Spleen (tissue), 11 donors: ENCODE data around the gene MAMLD1. TPM values are rescaled to one million over a fixed set of nuclear protein-coding genes. Genes with fewer than 3 reads are reported as not detected.
A peak's percentile ranks its signal among the peaks of the same experiment; 100 is the strongest.

ENCODE experiments used
- DNase-seq: peaks from one replicate; pipeline ENCODE4 v3.0.0-alpha.2; 2020
- H3K27ac ChIP-seq, 8 donors: fragments of 200-600 bp; sonication (generic) in 7 of 8; 1 replicate in 4 of 8; 2 replicates in 4 of 8; pipeline versions ENCODE4 v1.5.0 to v1.8.0; 2016 to 2021; ENCODE audit warnings: inconsistent platforms in 4 of 8, mild to moderate bottlenecking in 4 of 8, moderate library complexity in 1 of 8
- H3K27me3 ChIP-seq, 7 donors: fragments of 200-600 bp; sonication (generic) in 6 of 7; replicated peaks in 1 of 7; 1 replicate in 4 of 7; 2 replicates in 3 of 7; pipeline versions ENCODE4 v1.5.0 to v1.8.0; 2016 to 2021; ENCODE audit warnings: inconsistent platforms in 3 of 7, mild to moderate bottlenecking in 1 of 7
- H3K36me3 ChIP-seq, 6 donors: fragments of 200-600 bp; sonication (generic) in 5 of 6; 1 replicate in 4 of 6; 2 replicates in 2 of 6; pipeline versions ENCODE4 v1.5.0 to v1.8.0; 2016 to 2021; ENCODE audit warnings: inconsistent platforms in 2 of 6
- H3K4me1 ChIP-seq, 6 donors: fragments of 200-600 bp; sonication (generic) in 5 of 6; 1 replicate in 3 of 6; 2 replicates in 3 of 6; pipeline versions ENCODE4 v1.5.0 to v1.8.0; 2016 to 2021; ENCODE audit warnings: inconsistent platforms in 3 of 6
- H3K4me3 ChIP-seq, 8 donors: fragments of 200-600 bp; sonication (generic) in 7 of 8; 1 replicate in 4 of 8; 2 replicates in 4 of 8; pipeline versions ENCODE4 v1.5.0 to v1.8.0; 2016 to 2021; ENCODE audit warnings: inconsistent platforms in 4 of 8, mild to moderate bottlenecking in 4 of 8, moderate library complexity in 2 of 8
- H3K9me3 ChIP-seq, 8 donors: fragments of 200-600 bp; sonication (generic) in 7 of 8; 1 replicate in 4 of 8; 2 replicates in 4 of 8; pipeline versions ENCODE4 v1.5.0 to v1.8.0; 2016 to 2021; ENCODE audit warnings: inconsistent platforms in 4 of 8
- CTCF ChIP-seq, 11 experiments: fragments of 200-600 bp in 7 of 11; fragments of 450-650 bp in 4 of 11; sonication (generic) in 4 of 11; IDR thresholded peaks in 8 of 11; conservative IDR thresholded peaks in 3 of 11; 1 replicate in 7 of 11; 2 replicates in 4 of 11; pipeline versions ENCODE4 v1.4.0 to v1.8.0; 2016 to 2021; ENCODE audit warnings: antibody characterized with exemption in 11 of 11, inconsistent platforms in 4 of 11, mild to moderate bottlenecking in 1 of 11
- POLR2A ChIP-seq, 3 donors: fragments of 450-650 bp; IDR thresholded peaks; one replicate each; pipeline ENCODE4 v1.5.1; 2017; ENCODE audit warnings: antibody characterized with exemption in 3 of 3, mild to moderate bottlenecking in 1 of 3
- POLR2AphosphoS5 ChIP-seq, 3 donors: sonication (generic); formaldehyde crosslinking; IDR thresholded peaks; one replicate each; pipeline ENCODE4 v1.5.1; 2017; ENCODE audit warnings: antibody characterized with exemption in 3 of 3
- WGBS, 5 donors: extraction: QIAGEN DNeasy Blood & Tissue Kit in 3 of 5; methylation state at CpG; one replicate each; pipeline versions ENCODE4 v1.1.5 to v1.1.7; 2013 to 2018; 5-methylcytosine and 5-hydroxymethylcytosine counted together
- intact Hi-C: fragments of 100-400 bp; cut with DNase I; formaldehyde crosslinking; loops from one replicate; pipeline ENCODE4 v1.15.0; 2023; ENCODE audit warnings: low total_unique reads
- polyA plus RNA-seq, 3 donors: library from polyadenylated mRNA; stranded (reverse); fragments of 200-250 nt; gene quantifications; one replicate each; pipeline ENCODE4 v1.2.1, GENCODE V29; 2013
- total RNA-seq, 7 donors: library from RNA; depleted of rRNA in 3 of 7; stranded (reverse); fragments of >200 nt in 3 of 7; fragmentation: NEBNext Ultra II Directional in 4 of 7; extraction: Animal tissue kit (Norgen Biotek cat#: 25700) in 4 of 7; gene quantifications; one replicate each; pipeline versions ENCODE4 v1.1.0 to v1.2.1, GENCODE V29; 2016 to 2021
- donor health status: healthy with polysubstance abuse.
- donor health status: DM: no; HTN: no; CAD: no; lungs with moderate emphysema.
- donor health status: DM: no; HTN: no; CAD: no.
- donor health status: Bipolar disorder and iron deficiency.
- donor health status: healthy.
- donor health status: DM: no; HTN: no; CAD: no.
- donor health status: DM: yes; HTN: yes; CAD: no.

The MAMLD1 gene
- total and polyA plus RNA-seq, 10 donors: 1.2 to 7.3 (median 3.7) TPM

GRCh38 chrX:150476164-150476699 is 113.1 kb downstream of the MAMLD1 start:
- H3K36me3 ChIP-seq: no peaks in the 10 kb centered on the region
- TF ChIP-seq CTCF (IDR thresholded peaks at IDR 0.05 in 8 of 11, conservative IDR thresholded peaks at IDR 0.05 in 3 of 11) (no peak), POLR2AphosphoS5 (IDR thresholded peaks at IDR 0.05) (no peak), POLR2A (IDR thresholded peaks at IDR 0.05) (no peak)
- H3K9me3 ChIP-seq: no peaks in the 10 kb centered on the region
- H3K4me1 ChIP-seq: peaks cover 0 to 24% (median 11%) of the 10 kb centered on the region in 6 donors
- WGBS, 5 donors: 70 to 83% (median 76%) methylated on average over 6 of the region's 6 CpGs
- H3K4me3 ChIP-seq: no peak overlapping the region
- DNase-seq: no peak
- peak overlapping the region in 1 of 8 donors; percentile 17 for H3K27ac ChIP-seq
- no peaks in the 10 kb centered on the region for H3K27me3 ChIP-seq
- intact Hi-C loops: no loop called here

- peak overlapping the region in 2 of 8 donors; percentile 62 to 68 for H3K27ac ChIP-seq
- H3K4me1 ChIP-seq: peaks cover 0 to 24% (median 11%) of the 10 kb centered on the region in 6 donors
- H3K9me3 ChIP-seq: no peaks in the 10 kb centered on the region
- intact Hi-C loops: no loop called here
- 24 to 80% (median 39%) methylated on average over 1 to 10 of the region's 10 CpGs for WGBS, 5 donors
- TF ChIP-seq CTCF (IDR thresholded peaks at IDR 0.05 in 8 of 11, conservative IDR thresholded peaks at IDR 0.05 in 3 of 11) (no peak), POLR2A (IDR thresholded peaks at IDR 0.05) (no peak), POLR2AphosphoS5 (IDR thresholded peaks at IDR 0.05) (no peak)
- H3K4me3 ChIP-seq: no peak overlapping the region
- no peak for DNase-seq
- H3K36me3 ChIP-seq: no peaks in the 10 kb centered on the region
- no peaks in the 10 kb centered on the region for H3K27me3 ChIP-seq
Observed at GRCh38 chrX:150477371-150477770, 114.3 kb downstream of the MAMLD1 start.

- 28 to 47% (median 36%) methylated on average over 13 of the region's 13 CpGs for WGBS, 5 donors
- TF ChIP-seq POLR2A (IDR thresholded peaks at IDR 0.05): no peak
- no peak for TF ChIP-seq POLR2AphosphoS5 (IDR thresholded peaks at IDR 0.05)
- no peak for TF ChIP-seq CTCF (IDR thresholded peaks at IDR 0.05 in 8 of 11, conservative IDR thresholded peaks at IDR 0.05 in 3 of 11)
- peak overlapping the region in 7 of 8 donors; percentile 7 to 68 (median 46) for H3K27ac ChIP-seq
- peaks cover 0 to 24% (median 11%) of the 10 kb centered on the region in 6 donors for H3K4me1 ChIP-seq
- intact Hi-C loops: no loop called here
- no peaks in the 10 kb centered on the region for H3K9me3 ChIP-seq
- no peaks in the 10 kb centered on the region for H3K27me3 ChIP-seq
- DNase-seq: no peak
- H3K36me3 ChIP-seq: no peaks in the 10 kb centered on the region
- H3K4me3 ChIP-seq: peak overlapping the region in 2 of 8 donors; percentile 3 to 17
Observed at GRCh38 chrX:150478496-150479492, 115.7 kb downstream of the MAMLD1 start.
